Duodenal mucosa (tissue), 2 donors: ENCODE data around the gene RAPGEF1.

Experiments
- H3K27ac ChIP-seq: one replicate; pipeline ENCODE4 v1.7.0; 2013; ENCODE audit warnings: low read depth, low read length
- H3K27me3 ChIP-seq, 2 donors: one replicate each; pipeline ENCODE4 v1.7.0; 2013; ENCODE audit warnings: low read length in 2 of 2, control low read depth in 1 of 2; ENCODE audit not compliant: insufficient read depth in 2 of 2, control insufficient read depth in 1 of 2
- H3K36me3 ChIP-seq, 2 donors: one replicate each; pipeline ENCODE4 v1.7.0; 2013; ENCODE audit warnings: low read length in 2 of 2, control low read depth in 1 of 2; ENCODE audit not compliant: insufficient read depth in 2 of 2, control insufficient read depth in 1 of 2
- H3K4me1 ChIP-seq, 2 donors: one replicate each; pipeline ENCODE4 v1.7.0; 2013; ENCODE audit warnings: low read length in 2 of 2, control low read depth in 1 of 2; ENCODE audit not compliant: insufficient read depth in 2 of 2, control insufficient read depth in 1 of 2
- H3K4me3 ChIP-seq, 2 donors: one replicate each; pipeline ENCODE4 v1.7.0; 2013; ENCODE audit warnings: low read length in 2 of 2, low read depth in 1 of 2
- H3K9ac ChIP-seq, 2 donors: one replicate each; pipeline ENCODE4 v1.7.0; 2013; ENCODE audit warnings: low read length in 2 of 2, low read depth in 1 of 2
- H3K9me3 ChIP-seq, 2 donors: one replicate each; pipeline ENCODE4 v1.7.0; 2013; ENCODE audit warnings: low read length in 2 of 2, control low read depth in 1 of 2; ENCODE audit not compliant: control insufficient read depth in 1 of 2

The RAPGEF1 gene

GRCh38 chr9:131701789-131702337 lies 38.0 kb downstream of the RAPGEF1 start:
- Histone ChIP-seq H3K4me1 (peaks cover 60% of the 10 kb centered on the region in 2 donors), H3K27ac (no peak overlapping the region), H3K9ac (no peak overlapping the region), H3K4me3 (no peak overlapping the region), H3K36me3 (no peaks in the 10 kb centered on the region), H3K9me3 (no peaks in the 10 kb centered on the region), H3K27me3 (no peaks in the 10 kb centered on the region)

- Histone ChIP-seq H3K27me3 (no peaks in the 10 kb centered on the region), H3K4me1 (peaks cover 56 to 60% of the 10 kb centered on the region in 2 donors)
Measured at GRCh38 chr9:131701436-131701781, 38.5 kb downstream of the RAPGEF1 start.

DNA sequence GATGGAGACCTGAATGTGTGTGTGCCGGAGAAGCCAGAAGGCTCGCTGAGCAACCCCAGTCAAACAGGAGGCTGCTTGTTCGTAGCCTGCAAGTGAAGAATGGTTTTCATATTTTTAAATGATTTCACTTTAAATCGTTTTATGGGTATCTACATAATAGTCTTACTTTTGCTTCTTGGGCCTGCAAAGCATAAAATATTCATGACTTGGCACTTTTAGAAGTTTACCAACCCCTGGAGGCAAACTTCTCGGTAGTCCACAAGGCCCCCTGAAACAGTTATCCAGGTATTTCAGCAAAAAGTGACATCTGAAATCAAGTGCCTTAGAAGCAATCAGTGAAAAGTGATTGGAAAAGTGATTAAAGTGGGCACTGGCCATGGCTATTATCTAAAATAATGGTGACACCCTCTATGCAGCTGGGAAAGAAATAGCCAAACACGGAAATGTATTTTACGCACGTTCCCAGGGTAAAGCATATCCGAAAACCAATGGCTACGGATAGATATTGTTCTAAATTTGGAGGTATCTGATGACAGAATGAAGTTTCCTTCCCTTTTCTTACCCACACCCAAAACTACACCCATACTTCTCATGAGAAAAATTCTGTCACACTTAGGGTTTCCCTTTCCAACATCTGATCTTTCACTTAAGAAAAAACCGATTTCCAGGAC lies 39.0 kb downstream of the RAPGEF1 start:
- Histone ChIP-seq H3K27ac (no peak overlapping the region), H3K4me1 (peaks cover 52 to 55% of the 10 kb centered on the region in 2 donors), H3K27me3 (no peaks in the 10 kb centered on the region)

More at GRCh38 chr9:131701436-131701781, 38.5 kb downstream of the RAPGEF1 start:
- Histone ChIP-seq H3K9me3 (no peaks in the 10 kb centered on the region), H3K4me3 (no peak overlapping the region), H3K36me3 (no peaks in the 10 kb centered on the region), H3K27ac (no peak overlapping the region), H3K9ac (no peak overlapping the region)

DNA sequence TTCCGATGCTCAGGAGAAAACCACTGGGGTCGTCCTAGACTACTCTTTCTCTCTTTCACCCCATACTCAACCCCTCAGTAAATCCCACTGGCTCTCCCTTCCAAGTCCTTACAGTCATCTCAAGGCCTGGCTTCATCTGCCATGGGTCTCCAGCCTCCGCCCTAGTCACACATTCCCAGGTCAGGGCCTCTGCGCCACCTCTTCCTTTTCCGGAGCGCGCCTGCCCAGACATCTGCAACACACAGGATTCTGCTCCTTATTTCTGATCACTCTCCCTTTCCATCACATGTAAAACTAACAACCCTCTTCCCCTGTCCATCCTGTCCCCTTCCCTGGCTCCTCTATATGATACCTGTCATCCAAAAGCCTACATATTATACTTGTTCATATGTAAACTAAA lies 39.8 kb downstream of the RAPGEF1 start:
- Histone ChIP-seq H3K4me3 (no peak overlapping the region), H3K4me1 (peaks cover 47 to 50% of the 10 kb centered on the region in 2 donors), H3K27me3 (no peaks in the 10 kb centered on the region), H3K36me3 (no peaks in the 10 kb centered on the region), H3K9me3 (no peaks in the 10 kb centered on the region), H3K9ac (no peak overlapping the region), H3K27ac (no peak overlapping the region)

More for the DNA sequence above, 39.0 kb downstream of the RAPGEF1 start:
- H3K9me3 ChIP-seq: no peaks in the 10 kb centered on the region
- no peak overlapping the region for H3K9ac ChIP-seq
- no peaks in the 10 kb centered on the region for H3K36me3 ChIP-seq
- no peak overlapping the region for H3K4me3 ChIP-seq

DNA sequence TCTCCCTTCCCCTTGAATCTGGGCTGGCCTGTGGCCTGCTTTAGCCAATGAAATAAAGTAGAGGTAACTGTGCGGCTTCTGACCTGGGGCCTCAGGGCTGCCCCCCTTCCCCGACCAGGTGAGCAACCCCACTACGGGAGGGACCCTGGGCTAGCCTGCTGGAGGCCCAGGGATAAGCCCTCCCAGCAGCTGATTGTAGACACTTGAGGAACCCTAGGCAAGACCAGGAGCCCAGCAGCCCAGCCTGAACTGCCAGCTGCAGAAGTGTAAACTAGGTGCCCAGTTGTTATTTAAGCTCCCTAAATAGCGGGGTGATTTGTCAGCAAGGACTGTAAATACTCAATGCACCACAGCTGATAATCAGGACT lies 41.3 kb downstream of the RAPGEF1 start:
- Histone ChIP-seq H3K9me3 (no peaks in the 10 kb centered on the region), H3K9ac (peak overlapping the region in 1 of 2 donors; percentile 14), H3K4me3 (no peak overlapping the region), H3K27ac (no peak overlapping the region), H3K36me3 (no peaks in the 10 kb centered on the region), H3K4me1 (peaks cover 32 to 38% of the 10 kb centered on the region in 2 donors), H3K27me3 (no peaks in the 10 kb centered on the region)

- H3K9ac ChIP-seq: peak overlapping the region in 1 of 2 donors; percentile 14
- H3K36me3 ChIP-seq: no peaks in the 10 kb centered on the region
- H3K27me3 ChIP-seq: no peaks in the 10 kb centered on the region
- peaks cover 27 to 35% of the 10 kb centered on the region in 2 donors for H3K4me1 ChIP-seq
- H3K4me3 ChIP-seq: no peak overlapping the region
- H3K27ac ChIP-seq: peak overlapping the region; percentile 24
- no peaks in the 10 kb centered on the region for H3K9me3 ChIP-seq
Measured at GRCh38 chr9:131697908-131698617, 41.8 kb downstream of the RAPGEF1 start.

- Histone ChIP-seq H3K4me3 (no peak overlapping the region), H3K4me1 (peaks cover 26 to 35% of the 10 kb centered on the region in 2 donors), H3K36me3 (no peaks in the 10 kb centered on the region), H3K27ac (peak overlapping the region; percentile 24), H3K27me3 (no peaks in the 10 kb centered on the region), H3K9me3 (no peaks in the 10 kb centered on the region), H3K9ac (no peak overlapping the region)
Measured at GRCh38 chr9:131697097-131697496, 42.8 kb downstream of the RAPGEF1 start.

DNA sequence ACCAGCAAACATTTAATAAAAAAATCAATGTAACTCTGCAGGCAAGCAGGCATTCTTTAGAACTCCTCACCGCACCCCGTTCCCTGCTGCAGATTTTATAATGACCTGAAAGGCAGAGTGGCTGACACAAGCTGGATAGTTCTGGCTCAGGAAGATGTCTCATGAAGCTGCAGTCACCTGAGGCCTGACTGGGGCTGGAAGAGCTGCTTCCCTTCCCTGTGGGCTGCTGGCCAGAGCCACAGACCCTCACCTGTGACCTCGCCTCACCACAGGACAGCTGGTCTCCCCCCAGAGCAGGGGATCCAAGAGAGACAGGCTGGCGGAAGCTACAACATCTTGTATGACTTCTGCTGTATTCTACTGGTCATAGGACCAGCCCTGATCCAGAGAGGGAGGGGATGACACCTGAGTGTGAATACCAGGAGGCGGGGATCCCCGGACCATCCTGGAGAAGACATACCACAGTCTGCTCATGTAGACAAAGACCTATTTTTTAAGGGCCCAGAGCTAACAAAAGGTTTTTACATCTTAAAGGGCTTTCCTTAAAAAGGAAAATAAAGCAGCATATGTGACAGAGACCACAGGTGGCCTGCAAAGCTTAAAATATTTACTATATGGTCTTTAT lies 43.9 kb downstream of the RAPGEF1 start:
- H3K27ac ChIP-seq: no peak overlapping the region
- H3K4me3 ChIP-seq: no peak overlapping the region
- no peaks in the 10 kb centered on the region for H3K9me3 ChIP-seq
- H3K36me3 ChIP-seq: no peaks in the 10 kb centered on the region
- H3K9ac ChIP-seq: no peak overlapping the region
- peaks cover 34 to 35% of the 10 kb centered on the region in 2 donors for H3K4me1 ChIP-seq
- no peaks in the 10 kb centered on the region for H3K27me3 ChIP-seq

DNA sequence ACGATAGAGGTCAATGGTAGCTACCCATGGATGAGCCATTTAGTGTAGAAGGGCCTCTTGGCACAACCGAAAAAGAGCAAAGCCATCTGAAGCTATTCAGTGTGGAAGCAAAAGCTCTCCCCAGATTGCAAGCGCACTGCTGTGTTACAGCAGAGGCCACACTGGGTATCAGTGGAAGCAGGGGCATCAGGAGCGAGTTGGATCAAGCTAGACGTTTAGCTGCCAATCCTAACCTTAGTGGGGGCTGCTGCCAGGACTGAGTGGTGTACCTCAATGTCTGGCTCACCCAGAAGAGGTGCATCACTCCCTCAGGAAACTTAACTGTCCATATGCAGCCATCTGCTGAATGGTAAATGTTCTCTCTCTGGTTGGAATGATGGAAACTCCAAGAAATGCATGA lies 44.5 kb downstream of the RAPGEF1 start:
- no peaks in the 10 kb centered on the region for H3K9me3 ChIP-seq
- H3K27me3 ChIP-seq: no peaks in the 10 kb centered on the region
- H3K36me3 ChIP-seq: no peaks in the 10 kb centered on the region
- H3K4me1 ChIP-seq: peaks cover 30 to 37% of the 10 kb centered on the region in 2 donors
- H3K4me3 ChIP-seq: no peak overlapping the region
- no peak overlapping the region for H3K9ac ChIP-seq
- no peak overlapping the region for H3K27ac ChIP-seq
